NCI-H748 (cell line): ENCODE measurements around the gene PRKAG2.
"Not testable (repeated sequence)": the region's sequence is repeated elsewhere in the genome, so short reads cannot be mapped to it uniquely, and the experiment has no call there.

Source experiments
- DNase-seq: peaks from one replicate; lab custom pipeline; 2025; ENCODE audit not compliant: unreplicated experiment; lab: John Stamatoyannopoulos, UW

PRKAG2 gene

DNA sequence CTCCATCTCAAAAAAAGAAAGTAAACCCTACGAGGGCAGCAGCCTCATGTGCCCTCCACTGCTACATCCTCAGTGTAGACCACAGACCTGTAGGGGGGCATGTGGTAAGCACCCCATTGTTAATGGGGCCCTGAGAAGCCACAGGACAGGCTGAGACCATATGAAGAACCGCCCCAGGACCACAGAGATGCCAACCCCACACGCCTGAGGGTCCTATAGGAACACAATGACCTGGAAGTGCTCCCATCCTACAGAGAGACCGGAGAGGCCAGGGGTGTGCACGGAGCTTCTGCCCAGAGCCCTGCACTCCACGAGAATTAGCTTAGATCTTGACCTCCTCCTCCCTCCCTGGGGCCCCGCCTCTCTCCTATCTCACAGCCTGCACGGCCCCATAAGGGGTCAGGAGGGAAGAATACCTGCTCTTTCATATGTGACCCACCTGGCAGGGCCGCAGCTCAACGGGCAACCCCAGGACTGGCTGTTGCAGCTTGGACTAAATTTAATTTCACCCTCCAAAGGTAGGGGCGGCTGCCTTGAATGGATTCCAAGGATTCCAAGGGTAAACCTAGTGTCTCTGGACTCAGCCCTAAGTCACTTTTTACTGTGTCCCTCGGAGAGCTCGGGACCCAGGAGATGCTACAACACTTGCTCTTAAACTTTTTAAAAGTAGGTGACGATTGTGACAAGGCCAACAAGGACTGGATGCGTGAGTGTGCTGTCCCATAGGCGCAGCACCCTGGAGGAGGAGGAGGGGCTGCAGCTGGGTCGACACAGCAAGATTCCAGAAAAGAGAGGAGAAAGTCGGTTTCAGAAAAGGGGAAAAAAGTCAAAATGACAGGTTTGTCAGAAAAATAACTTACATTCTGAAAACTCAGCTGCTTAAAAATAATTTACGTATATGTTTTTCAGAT, 24.2 kb downstream of the PRKAG2 start:
- DNase-seq, result no peak

DNA sequence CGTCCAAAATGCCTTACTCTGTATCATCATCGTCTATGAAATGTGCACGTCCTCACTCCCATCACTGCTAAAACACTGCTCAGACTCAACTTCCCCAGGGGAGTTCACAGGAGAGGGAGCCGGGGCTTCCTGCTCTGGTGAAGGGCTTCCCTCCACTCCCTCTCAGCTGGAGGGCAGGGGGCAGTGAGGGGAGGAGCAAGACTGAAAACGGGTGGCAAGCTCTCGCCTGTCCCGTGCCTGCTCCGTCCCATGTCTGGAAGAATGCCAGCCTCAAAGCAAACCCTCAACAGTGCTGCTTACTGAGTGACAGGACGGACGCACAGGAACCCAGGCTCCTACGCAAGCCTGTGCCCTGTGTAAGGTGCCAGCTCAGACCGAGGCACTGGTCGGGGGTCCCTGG, 25.1 kb downstream of the PRKAG2 start:
- no peak for DNase-seq

DNA sequence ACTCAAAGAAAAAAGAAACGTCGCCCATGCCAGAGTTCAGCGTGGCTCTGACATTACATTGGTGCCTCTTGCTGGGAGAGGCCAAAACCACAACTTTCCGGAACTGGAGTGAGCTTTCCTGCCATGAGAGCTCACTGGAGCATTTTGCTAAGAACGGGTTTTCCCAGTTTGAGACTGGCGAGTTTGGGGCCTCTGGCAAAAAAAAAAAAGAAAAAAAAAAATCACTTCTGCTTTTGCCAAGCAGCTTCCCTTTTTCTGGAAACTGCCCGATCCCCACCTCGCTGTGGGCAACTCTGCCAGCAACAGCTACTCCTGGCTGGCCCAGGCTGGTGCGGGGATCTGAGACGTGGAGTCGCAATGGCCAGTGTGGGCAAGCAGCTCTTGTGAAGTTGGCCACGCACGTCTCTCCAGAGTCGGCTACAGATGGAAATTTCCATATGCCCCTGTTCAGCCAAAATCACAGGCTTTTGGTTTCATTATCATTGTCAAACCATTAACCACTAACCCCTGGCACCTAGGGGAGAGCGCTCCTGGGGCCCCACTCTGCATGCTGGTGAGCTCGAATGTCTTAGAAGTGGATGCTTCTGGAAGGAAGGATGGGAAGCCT, 25.7 kb downstream of the PRKAG2 start:
- no peak for DNase-seq

DNA sequence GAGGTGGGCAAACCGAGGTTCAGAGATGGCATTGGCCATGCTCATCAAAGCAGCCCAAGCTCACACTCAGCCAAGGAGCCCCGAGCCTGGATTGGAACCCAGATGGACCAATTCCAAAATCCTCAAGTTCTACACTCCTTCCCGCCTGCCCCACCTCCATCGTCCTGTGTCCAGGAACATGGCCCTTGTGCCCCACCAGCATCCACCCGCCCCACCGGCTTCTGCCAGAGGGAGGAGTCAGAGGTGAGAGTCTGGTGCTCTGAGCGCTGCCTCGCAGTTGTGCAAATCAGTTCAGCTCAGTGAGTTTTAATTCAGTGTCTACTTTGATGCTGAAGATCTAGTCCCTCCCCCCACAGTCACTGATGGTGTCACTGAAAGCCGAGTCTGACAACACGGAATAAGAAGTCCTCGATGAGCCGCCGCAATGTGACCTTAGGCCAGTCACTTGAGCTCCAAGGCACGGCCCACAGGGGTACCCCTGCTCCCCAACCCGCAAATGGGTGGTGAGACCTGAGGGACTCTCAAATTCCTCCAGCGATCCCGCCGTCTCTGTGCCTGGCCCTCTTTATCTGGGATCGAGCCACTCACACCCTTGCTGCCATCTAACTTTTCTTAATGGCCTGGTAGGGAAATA, 26.3 kb downstream of the PRKAG2 start:
- no peak for DNase-seq

DNA sequence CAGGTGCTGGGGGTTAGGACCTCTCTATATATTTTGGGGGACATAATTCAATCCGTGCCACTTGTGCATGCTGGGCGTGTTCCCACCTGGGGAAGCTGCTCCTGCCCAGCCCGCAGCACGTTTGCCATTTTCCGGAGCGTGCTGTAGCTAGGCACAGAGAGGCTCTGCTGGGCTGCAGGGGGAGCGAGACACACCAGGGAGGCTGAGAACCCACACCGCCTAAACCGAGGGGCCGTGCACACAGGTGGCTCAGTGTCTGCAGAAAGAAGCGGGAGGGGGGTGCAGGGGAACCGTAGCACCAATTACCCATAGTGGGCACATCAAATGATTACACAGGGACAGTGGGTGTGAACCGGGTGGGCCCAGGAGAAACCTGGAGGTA, 27.0 kb downstream of the PRKAG2 start:
- no peak for DNase-seq

DNA sequence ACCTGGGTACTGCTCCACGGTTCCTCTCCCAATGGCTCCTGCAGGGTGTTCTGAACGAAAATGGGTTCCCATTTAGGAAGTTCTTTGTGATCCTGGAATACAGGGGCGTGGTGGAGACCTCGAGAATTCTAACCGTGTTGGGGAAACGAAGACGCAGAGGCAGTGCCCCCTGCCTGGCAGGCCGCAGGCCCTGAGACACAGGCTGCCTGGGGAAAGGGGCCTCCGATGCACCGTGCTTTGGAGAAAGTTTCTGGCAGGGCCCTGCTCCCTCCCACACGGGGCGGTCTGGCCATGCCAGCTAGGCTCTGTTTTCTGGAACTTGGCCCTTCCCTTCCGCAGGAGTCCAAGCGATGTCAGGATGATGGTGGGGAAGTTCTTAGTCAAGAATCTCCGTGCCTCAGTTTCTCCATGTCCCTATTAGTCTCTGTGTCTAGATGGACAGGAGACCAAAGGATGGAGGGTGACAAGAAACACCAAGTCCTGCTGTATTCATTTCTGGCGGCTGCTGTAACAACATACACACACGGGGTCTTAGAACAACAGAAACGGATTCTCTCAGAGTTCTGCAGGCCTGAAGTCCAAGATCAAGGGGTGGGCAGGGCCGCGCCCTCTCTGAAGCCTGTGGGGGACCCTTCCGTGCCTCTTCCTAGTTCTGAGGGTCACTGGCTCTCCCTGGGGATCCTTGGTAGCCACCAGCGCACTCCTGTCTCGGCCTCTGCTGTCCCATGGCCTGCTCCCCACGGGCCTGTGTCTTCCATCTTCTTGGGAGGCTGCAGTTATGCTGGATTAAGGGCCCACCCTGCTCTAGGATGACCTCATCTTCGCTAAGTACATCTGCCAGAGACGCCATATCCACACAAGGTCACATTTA, 27.7 kb downstream of the PRKAG2 start:
- no peak for DNase-seq

DNA sequence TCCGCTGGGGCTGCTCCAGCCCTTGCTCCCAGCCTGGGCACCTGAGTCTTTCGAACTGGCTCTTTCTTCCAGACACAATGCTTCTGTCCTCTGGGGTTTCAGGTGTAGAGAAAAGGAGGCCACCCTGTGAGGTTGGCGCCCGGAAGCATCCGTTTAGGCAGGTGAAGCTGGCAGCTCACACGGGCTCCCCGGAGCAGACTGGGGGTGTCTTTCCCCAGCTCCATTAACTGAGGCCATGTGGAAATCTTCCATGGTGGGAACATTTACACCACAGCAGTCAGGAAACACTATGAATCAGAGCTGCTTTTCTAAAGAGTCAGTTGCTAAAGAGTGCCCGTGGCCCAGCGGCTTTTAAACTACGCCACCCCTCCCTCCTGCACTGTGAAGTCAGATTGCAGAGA, 29.2 kb downstream of the PRKAG2 start:
- DNase-seq, result no peak

DNA sequence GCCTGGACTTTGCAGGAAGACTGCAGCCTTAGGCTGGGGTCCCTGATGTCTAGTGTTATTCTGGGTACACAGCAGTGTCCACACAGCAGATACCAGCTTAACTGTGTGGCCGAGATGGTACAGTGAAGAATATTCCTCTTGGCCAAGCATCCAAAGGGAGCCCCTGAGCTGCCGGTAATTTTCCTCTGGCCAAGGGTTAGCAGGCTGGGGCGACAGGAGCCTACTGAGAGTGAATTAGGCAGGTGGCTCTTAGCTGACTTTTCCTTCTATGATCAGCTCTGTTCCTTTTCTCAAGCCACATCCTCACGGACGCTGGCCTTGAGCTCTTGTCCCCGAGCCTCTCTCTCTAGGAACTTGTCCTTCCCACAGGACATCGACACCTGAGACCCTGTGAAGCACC, 29.8 kb downstream of the PRKAG2 start:
- DNase-seq, result no peak

DNA sequence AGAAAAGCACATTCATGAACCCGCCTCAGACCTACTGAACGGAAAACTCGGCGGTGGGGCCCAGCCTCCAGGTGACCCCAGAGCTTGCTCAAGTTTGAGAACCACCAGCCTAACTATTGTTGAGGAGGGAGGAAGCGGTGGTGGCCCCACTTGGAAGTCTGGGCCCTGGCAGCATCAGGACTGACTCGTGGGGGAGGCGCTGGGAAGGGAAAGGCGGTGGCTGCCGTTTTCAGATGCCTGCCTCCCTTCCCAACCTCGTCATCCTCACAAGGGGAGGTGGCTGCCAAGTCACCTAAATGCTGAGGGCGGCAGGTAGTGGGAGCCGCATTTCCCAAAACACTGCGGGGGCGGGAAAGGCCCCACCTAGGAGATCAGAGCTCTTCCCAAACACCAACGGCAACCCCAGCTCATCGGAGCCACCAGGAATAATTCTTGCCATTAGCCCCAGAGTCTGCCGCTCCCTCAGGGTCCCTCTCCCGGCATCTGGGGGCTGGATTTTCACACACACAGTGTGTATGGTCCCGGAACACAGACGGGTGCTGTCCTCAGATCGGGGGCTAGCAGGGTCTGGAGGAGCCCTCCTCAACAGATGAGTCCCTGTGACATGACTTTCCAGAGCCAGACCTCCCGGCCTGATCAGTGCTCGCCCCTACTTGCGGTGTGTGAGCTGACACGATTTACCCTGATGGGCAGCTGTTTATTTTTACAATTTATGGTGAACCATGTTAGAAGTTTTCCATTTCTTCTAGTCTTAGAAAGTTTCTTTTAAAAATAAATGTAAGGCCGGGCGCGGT, 31.3 kb downstream of the PRKAG2 start:
- no peak for DNase-seq

DNA sequence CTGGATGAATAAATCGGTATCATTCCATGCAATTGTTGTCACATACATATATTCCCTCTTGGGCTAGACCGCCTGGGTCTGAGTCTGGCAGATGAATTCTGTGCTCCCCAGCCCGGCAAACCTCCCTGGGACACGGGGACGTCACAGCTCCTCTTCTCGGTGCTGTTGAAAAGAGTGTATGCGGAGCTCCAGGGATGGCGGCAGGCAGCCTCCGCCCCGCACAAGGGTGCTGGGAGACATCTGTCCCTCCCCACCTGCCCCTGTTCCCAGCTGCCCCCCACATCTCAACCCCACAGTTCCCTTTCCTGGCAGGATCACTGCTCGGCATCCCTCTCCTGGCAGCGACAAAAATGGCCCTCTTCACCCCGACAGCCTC, 32.1 kb downstream of the PRKAG2 start:
- DNase-seq, result no peak

DNA sequence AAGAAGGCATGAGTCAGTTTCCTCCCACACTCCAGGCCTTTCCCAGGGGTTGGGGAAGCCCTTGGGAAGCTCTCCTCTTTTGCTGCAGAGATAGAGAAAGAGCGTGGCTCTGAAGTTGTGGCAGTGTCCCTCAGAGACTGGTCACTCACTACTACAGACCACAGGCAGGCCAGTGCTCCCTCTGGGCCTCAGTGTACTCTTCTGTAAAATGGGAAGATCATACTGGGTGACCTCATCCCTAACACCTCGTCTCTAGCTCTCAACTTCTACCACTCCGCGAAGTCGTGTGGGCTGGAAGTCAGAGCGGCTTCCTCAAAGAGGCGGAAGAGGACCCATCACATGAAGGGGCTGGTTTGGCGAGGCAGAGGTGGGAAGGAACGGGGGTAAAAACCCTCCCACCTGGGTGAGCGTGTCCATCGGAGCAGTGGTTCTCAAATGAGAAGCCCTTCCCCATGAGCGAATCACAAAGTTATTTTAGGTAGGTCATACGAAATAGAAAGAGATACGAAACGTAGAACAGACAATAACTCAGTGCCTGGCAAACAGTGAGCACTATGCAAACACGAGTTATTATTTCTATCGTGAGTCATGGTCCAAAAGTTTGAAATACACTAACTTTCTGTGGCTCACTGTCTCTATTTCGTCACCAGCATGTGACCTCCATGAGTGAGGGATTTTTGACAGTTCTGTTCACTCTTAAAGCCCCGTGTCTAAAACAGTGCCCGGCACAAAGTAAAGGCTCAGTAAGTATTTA, 32.7 kb downstream of the PRKAG2 start:
- DNase-seq, result no peak

DNA sequence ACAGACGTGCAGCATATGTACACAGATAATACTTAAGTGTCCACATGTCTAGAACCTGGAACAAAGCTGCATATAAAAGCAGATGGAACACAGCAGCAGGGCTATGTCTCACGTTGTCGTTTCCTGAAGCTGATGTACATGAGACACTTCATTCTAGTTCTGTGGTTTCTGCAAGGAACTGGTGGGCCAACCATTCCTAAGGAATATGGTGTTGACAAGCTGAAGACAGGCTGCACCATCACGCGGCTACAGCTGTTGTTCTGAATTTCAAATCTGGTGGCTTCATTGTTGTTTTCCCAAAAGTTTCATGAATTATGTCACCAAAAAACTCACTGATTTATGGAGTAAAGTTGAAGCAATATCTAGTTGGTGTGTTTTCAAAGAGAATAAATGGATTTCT, 33.7 kb downstream of the PRKAG2 start:
- DNase-seq, result no peak

DNA sequence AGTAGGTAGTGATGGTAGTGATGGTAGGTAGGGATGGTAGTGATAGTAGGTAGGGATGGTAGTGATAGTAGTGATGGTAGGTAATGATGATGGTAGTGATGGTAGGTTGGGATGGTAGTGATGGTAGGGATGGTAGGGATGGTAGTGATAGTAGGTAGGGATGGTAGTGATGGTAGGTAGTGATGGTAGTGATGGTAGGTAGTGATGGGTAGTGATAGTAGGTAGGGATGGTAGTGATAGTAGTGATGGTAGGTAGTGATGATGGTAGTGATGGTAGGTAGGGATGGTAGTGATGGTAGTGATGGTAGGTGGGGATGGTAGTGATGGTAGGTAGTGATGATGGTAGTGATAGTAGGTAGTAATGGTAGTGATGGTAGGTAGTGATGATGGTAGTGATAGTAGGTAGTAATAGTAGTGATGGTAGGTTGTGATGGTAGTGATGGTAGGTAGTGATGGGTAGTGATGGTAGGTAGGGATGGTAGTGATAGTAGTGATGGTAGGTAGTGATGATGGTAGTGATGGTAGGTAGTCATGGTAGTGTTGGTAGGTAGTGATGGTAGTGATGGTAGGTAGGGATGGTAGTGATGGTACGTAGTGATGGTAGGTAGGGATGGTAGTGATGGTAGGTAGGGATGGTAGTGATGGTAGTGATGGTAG, 35.4 kb downstream of the PRKAG2 start:
- not testable (repeated sequence) for DNase-seq

DNA sequence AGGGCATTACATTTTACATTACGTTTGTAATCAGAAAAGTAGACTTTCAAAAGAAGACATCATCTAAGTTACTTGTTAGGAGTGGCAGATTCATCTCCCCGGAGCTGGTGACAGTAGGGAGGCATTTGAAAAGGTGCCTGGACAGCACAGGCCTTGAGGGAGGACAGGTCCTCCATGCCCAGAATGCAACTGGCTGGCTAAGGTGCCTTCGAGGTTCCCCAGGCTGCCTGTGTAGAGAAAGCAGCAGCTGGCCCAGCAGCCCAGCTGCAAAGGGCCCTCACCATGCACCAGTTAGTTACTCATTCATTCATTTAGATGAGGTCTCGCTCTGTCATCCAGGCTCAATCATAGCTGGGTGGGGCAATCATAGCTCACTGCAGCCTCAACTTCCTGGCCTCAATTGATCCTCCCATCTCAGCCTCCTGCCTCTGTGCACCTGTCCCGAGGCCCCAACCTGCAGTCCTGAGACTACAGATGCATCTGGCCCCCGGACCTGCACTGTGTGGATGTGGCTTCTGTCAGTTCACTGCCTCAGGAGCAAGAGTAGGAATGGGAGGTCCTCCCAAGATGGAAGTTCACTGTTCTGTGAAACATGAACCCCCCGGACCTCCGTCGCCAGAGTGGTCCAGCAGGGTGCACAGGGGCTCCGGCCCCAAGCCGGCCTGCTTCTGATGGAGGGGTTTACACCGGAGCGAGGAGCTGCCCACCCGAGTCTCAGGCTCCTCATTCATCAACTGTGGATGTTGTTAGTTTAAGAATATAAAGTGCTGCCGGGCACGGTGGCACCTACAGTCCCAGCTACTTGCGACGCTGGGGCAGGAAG, 36.6 kb downstream of the PRKAG2 start:
- no peak for DNase-seq

DNA sequence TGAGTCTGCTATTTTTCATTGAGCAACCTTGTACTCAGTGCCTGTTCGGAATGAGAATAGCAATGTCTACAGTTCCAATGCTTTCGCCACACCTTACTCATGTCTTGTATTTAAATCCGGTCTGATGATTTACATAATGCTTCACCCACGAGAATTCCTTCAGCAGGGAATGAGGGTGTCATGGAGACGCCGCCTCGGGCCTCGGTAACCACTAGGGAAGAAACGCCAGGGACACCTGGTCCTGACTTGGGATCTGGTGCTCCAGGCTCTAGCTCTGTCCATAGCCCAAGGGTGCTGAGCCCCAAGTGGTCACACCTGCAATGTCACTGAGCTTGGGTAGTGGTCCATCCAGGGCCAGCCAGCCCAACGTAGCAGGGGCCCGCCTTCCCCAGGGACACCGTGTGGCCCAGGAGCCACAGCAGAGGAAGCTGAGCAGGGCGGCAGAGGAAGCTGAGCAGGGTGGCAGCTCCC, 37.4 kb downstream of the PRKAG2 start:
- no peak for DNase-seq

DNA sequence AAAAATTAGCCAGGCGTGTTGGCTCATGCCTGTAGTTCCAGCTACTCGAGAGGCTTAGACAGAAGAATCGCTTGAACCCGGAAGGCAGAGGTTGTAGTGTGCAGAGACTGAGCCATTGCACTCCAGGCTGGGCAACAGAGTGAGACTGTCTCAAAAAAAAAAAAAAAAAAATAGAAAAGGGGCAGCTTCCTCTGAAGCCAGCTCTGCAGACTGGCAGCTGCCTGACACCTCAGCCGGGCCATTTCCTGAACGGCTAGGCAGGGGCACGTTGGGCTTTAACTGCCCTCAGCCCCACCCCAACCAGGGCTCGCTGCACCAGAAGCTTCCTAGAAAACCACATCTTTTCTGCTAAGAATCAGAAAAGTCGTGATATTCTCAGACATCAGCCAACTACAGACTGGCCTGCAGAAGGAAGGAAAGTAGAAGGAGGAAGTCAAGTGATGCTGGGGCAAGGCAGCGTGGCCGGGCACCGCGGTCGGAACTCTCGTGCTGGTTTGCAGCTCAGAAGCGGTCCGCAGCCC, 38.0 kb downstream of the PRKAG2 start:
- no peak for DNase-seq

DNA sequence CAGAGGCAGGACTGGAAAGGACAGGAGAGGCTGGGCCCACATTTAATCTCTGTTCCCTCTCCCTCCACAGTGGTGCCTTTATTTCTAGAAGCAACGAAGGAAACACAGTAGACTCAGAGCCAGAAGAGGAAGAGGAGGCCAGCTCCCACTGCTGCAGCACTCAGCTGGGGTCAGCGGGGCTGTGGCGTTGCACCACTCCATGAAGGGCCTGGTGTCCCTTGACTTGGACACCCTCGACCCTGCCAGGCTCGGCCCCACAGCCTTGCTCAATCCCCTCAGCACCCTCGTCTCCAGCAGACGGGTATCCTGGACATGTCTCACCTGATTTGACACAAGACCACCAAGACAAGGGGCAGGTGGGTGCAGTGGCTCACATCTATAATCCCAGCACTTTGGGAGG, 38.8 kb downstream of the PRKAG2 start:
- no peak for DNase-seq
